Peyer's patch (tissue), 4 donors: Measurements from ENCODE around the gene FN1.

Source experiments
- POLR2A ChIP-seq, 2 donors: fragments of 450-650 bp; IDR thresholded peaks; one replicate each; pipeline ENCODE4 v1.5.1; 2017; ENCODE audit warnings: antibody characterized with exemption in 2 of 2, mild to moderate bottlenecking in 2 of 2, moderate library complexity in 2 of 2
- TF ChIP-seq, protein P1 (sequence below), 6 experiments: fragments of 450-650 bp in 4 of 6; fragments of 200-600 bp in 2 of 6; sonication (generic) in 1 of 6; IDR thresholded peaks; one replicate each; pipeline ENCODE4 v1.5.1; 2017 to 2019; ENCODE audit warnings: antibody characterized with exemption in 6 of 6, mild to moderate bottlenecking in 3 of 6, moderate library complexity in 1 of 6

DNA sequence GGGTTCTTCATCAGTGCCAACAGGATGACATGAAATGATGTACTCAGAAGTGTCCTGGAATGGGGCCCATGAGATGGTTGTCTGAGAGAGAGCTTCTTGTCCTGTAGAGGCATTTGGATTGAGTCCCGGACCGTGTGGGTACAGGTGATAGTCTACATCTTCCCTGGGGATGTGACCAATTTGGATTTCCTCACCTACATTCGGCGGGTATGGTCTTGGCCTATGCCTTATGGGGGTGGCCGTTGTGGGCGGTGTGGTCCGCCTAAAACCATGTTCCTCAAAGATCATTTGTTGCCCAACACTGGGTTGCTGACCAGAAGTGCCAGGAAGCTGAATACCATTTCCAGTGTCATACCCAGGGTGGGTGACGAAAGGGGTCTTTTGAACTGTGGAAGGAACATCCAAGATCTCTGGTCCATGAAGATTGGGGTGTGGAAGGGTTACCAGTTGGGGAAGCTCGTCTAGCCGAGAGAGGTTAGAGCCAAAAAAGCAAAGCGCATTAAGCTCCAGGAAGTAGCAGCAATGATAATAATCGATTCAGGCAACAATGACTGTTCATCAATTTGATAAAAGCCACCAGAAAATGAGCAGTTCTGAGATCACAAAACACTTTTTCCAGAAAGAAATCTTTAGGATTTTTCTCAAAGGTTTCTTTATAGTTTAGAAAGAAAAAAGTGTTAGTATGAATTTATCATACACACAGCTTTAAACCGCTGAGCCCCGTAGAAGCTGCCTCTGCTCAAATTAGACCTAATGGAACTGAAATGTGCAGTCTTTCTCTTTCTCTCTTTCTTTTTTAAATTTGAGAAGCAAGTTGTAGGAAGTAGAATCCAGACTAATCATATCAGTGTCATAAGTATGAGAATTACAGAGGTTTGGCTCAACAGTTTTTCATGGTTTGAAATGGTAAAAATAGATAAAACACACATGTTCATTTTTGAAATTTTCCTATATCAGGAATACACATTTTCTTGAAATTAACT, 63.7 kb downstream of the FN1 start:
- TF ChIP-seq, protein P1, sequence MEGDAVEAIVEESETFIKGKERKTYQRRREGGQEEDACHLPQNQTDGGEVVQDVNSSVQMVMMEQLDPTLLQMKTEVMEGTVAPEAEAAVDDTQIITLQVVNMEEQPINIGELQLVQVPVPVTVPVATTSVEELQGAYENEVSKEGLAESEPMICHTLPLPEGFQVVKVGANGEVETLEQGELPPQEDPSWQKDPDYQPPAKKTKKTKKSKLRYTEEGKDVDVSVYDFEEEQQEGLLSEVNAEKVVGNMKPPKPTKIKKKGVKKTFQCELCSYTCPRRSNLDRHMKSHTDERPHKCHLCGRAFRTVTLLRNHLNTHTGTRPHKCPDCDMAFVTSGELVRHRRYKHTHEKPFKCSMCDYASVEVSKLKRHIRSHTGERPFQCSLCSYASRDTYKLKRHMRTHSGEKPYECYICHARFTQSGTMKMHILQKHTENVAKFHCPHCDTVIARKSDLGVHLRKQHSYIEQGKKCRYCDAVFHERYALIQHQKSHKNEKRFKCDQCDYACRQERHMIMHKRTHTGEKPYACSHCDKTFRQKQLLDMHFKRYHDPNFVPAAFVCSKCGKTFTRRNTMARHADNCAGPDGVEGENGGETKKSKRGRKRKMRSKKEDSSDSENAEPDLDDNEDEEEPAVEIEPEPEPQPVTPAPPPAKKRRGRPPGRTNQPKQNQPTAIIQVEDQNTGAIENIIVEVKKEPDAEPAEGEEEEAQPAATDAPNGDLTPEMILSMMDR (IDR thresholded peaks at IDR 0.05): no peak
- no peak for TF ChIP-seq POLR2A (IDR thresholded peaks at IDR 0.05)
